Measurements from ENCODE around the gene GRN. TPM values are rescaled to one million over a fixed set of nuclear protein-coding genes. Genes with fewer than 3 reads are reported as not detected.

Gene GRN
- total and polyA plus RNA-seq, 2 of the 13 experiments (the other 11 are each of a cell fraction or from before 2014, with no cell fraction given) = 86.6 to 143 TPM

DNA sequence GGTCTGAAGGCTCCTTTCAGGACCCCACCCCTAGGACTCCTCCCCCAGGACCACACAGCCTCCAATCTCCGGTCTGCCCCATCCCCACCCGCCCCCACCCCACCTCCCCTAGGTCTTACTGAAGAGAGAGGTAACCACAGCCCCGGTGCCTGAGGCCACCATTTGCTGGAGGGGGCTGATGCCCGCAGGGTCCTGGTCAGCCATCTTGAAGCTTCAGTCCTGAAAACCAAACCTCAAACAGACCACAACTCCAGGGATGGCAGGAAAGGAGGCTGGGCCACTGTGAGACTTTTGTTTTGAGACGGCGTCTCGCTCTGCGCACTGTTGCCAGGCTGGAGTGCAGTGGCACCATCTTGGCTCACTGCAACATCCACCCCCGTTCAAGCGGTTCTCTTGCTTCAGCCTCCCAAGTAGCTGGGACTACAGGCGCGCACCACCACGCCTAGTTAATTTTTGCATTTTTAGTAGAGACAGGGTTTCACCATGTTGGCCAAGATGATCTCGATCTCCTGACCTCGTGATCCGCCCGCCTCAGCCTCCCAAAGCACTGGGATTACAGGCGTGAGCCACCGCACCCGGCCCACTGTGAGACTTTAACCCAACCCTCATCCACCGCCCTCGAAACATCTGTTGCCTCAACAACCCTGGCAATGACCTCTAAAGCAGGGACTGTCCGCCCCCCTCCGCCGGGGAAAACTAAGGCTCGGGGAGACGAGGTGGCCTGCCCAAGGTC, 21.6 kb upstream of the GRN start (continued):
- TF ChIP-seq, protein P1, sequence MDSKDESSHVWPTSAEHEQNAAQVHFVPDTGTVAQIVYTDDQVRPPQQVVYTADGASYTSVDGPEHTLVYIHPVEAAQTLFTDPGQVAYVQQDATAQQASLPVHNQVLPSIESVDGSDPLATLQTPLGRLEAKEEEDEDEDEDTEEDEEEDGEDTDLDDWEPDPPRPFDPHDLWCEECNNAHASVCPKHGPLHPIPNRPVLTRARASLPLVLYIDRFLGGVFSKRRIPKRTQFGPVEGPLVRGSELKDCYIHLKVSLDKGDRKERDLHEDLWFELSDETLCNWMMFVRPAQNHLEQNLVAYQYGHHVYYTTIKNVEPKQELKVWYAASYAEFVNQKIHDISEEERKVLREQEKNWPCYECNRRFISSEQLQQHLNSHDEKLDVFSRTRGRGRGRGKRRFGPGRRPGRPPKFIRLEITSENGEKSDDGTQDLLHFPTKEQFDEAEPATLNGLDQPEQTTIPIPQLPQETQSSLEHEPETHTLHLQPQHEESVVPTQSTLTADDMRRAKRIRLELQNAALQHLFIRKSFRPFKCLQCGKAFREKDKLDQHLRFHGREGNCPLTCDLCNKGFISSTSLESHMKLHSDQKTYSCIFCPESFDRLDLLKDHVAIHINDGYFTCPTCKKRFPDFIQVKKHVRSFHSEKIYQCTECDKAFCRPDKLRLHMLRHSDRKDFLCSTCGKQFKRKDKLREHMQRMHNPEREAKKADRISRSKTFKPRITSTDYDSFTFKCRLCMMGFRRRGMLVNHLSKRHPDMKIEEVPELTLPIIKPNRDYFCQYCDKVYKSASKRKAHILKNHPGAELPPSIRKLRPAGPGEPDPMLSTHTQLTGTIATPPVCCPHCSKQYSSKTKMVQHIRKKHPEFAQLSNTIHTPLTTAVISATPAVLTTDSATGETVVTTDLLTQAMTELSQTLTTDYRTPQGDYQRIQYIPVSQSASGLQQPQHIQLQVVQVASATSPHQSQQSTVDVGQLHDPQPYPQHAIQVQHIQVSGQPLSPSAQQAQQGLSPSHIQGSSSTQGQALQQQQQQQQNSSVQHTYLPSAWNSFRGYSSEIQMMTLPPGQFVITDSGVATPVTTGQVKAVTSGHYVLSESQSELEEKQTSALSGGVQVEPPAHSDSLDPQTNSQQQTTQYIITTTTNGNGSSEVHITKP (CRISPR knock-in tag; IDR thresholded peaks at IDR 0.05; ENCODE audit: low read depth) = 0 out of 2 replicates have a peak, but pooled peaks have one; percentile 13
- TF ChIP-seq NONO (IDR thresholded peaks at IDR 0.05) (no peak), NONO (CRISPR knock-in tag; conservative IDR thresholded peaks at IDR 0.05) (peak; percentile 16; the same call in 1 of the 2 replicates), TMF1 (CRISPR knock-in tag; IDR thresholded peaks at IDR 0.05; ENCODE audit: low read depth) (no peak), SMARCE1 (IDR thresholded peaks at IDR 0.05; ENCODE audit: borderline replicate concordance) (no peak), MIER2 (CRISPR knock-in tag; IDR thresholded peaks at IDR 0.05) (no peak), ZNF782 (CRISPR knock-in tag; IDR thresholded peaks at IDR 0.05; ENCODE audit: borderline replicate concordance) (peak; percentile 16; the same call in 1 of the 2 replicates), ZNF713 (CRISPR knock-in tag; IDR thresholded peaks at IDR 0.05) (0 out of 2 replicates have a peak, but pooled peaks have one; percentile 7), ZNF775 (CRISPR knock-in tag; IDR thresholded peaks at IDR 0.05; ENCODE audit: borderline replicate concordance) (no peak), ZSCAN31 (CRISPR knock-in tag; IDR thresholded peaks at IDR 0.05; ENCODE audit: low read depth) (no peak), PHF5A (CRISPR knock-in tag; IDR thresholded peaks at IDR 0.05; ENCODE audit: low read depth, unreplicated experiment) (no peak)
- TF ChIP-seq, protein P2, sequence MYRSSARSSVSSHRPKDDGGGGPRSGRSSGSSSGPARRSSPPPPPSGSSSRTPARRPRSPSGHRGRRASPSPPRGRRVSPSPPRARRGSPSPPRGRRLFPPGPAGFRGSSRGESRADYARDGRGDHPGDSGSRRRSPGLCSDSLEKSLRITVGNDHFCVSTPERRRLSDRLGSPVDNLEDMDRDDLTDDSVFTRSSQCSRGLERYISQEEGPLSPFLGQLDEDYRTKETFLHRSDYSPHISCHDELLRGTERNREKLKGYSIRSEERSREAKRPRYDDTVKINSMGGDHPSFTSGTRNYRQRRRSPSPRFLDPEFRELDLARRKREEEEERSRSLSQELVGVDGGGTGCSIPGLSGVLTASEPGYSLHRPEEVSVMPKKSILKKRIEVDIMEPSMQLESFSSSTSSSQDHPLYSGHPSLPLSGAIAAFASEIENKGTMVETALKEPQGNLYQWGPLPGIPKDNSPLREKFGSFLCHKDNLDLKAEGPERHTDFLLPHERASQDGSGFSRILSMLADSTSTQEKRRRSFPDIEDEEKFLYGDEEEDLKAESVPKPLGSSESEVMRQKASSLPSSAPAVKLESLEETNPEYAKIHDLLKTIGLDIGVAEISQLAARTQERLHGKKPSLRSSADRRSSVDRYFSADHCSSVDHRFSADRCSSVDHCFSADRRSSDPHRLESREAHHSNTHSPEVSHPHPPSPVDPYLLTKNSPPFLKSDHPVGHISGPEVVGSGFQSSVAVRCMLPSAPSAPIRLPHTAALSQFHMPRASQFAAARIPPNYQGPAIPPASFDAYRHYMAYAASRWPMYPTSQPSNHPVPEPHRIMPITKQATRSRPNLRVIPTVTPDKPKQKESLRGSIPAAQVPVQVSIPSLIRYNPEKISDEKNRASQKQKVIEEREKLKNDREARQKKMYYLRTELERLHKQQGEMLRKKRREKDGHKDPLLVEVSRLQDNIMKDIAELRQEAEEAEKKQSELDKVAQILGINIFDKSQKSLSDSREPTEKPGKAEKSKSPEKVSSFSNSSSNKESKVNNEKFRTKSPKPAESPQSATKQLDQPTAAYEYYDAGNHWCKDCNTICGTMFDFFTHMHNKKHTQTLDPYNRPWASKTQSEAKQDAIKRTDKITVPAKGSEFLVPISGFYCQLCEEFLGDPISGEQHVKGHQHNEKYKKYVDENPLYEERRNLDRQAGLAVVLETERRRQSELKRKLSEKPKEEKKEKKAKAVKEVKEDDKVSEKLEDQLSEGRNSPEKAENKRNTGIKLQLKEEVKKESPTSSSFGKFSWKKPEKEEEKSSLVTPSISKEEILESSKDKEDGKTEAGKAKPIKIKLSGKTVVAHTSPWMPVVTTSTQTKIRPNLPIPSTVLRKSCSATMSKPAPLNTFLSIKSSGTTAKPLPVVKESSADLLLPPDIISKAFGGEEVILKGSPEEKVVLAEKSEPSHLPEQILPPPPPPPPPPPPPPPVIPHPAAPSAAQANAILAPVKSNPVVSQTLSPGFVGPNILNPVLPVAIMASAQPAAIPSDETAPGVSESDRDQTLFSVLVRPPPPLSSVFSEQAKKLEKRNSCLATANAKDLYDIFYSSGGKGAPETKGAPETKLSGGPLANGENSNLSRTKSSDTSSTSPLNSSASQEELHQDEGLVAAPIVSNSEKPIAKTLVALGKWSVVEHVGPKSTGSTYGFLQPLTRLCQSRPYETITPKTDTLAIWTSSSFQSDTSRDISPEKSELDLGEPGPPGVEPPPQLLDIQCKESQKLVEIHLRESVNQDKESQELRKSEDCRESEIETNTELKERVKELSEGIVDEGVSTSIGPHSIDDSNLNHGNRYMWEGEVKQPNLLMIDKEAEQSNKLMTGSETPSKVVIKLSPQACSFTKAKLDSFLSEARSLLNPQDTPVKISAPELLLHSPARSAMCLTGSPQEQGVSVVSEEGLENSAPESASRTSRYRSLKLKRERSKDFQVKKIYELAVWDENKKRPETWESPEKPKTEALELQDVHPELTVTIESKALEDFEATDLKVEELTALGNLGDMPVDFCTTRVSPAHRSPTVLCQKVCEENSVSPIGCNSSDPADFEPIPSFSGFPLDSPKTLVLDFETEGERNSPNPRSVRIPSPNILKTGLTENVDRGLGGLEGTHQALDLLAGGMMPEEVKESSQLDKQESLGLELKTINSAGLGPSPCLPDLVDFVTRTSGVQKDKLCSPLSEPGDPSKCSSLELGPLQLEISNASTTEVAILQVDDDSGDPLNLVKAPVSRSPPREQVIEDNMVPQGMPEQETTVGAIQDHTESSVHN (CRISPR knock-in tag; IDR thresholded peaks at IDR 0.05) = no peak
- TF ChIP-seq, protein P3, sequence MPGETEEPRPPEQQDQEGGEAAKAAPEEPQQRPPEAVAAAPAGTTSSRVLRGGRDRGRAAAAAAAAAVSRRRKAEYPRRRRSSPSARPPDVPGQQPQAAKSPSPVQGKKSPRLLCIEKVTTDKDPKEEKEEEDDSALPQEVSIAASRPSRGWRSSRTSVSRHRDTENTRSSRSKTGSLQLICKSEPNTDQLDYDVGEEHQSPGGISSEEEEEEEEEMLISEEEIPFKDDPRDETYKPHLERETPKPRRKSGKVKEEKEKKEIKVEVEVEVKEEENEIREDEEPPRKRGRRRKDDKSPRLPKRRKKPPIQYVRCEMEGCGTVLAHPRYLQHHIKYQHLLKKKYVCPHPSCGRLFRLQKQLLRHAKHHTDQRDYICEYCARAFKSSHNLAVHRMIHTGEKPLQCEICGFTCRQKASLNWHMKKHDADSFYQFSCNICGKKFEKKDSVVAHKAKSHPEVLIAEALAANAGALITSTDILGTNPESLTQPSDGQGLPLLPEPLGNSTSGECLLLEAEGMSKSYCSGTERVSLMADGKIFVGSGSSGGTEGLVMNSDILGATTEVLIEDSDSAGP (CRISPR knock-in tag; IDR thresholded peaks at IDR 0.05; ENCODE audit: borderline replicate concordance) = 0 out of 2 replicates have a peak, but pooled peaks have one; percentile 54
